GM15510 (cell line): ENCODE measurements around the gene GAS7.

Experiments used
- POLR2A ChIP-seq: IDR thresholded peaks from 3 replicates; pipeline ENCODE4 v1.6.1; 2011; ENCODE audit warnings: borderline replicate concordance; ENCODE audit not compliant: insufficient read length; ENCODE audit errors: extremely low read depth

GAS7 gene

DNA sequence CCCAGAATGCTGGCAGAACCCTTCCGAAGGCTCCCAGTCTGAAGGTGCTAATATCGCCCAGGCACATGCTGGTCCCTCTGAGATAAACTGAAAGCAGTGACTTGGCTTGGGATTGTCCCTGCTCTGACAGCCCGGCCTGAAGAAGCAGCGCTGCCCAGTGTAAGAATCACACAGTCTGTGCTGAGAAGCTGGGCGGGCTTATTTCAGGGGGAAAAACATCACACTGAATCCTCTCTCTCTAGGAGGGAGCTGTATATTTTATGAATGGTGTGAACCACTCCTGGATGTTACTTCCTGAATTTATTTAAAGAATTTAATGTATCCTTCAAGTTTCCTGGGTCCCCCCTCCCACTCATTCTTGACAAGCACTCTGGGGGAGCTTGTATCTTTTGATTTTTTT lies 36.3 kb downstream of the GAS7 start:
- no peak for TF ChIP-seq POLR2A

DNA sequence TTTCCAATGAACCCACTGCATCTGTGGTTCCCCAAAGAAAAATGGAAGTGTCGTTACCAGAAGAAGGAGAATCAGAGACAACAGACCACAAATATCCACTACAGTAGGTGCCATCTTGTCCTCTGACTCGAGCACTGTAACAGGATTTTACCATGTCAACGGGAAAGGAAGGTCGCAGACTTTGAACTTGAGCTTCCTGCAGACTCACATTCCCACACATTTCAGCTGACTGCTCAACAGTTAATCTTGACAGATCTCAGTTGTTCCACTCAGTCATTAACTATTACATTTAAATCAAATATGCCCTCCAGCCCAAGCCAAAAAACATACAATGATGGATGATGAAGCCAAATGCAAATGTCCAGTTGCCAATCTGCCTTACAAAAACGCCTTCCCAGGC lies 37.0 kb downstream of the GAS7 start:
- TF ChIP-seq POLR2A = no peak

DNA sequence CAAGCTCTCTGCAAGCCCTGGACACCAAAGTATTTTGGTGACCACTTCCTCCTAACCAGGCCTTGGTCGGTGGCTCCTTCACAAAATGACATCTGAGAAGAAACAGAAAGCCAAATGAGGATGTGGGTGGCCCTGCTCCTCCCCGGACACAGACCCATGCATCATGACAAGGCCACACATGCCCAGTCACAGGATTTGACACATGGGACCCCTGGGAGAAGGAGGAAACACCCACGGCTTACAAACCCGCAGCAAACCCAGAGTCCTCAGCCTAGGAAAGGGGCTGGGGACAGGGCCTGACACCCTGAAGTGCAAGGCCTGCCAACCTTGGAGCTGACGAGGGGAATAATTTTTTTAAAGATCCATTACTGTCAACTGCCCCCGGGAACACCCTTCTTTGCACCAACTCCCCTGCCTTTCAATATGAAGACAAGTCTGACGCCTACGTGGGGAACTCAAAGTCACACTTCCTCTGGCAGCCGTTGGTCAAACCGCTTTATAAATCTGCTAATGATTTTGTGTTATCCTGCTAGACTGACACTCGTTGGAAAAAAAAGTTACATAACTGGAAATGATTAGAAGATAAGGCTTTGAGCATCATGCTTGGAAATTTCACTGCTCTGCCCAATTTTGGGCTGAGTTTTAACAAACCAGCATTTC lies 41.3 kb downstream of the GAS7 start:
- peak; percentile 50 for TF ChIP-seq POLR2A

DNA sequence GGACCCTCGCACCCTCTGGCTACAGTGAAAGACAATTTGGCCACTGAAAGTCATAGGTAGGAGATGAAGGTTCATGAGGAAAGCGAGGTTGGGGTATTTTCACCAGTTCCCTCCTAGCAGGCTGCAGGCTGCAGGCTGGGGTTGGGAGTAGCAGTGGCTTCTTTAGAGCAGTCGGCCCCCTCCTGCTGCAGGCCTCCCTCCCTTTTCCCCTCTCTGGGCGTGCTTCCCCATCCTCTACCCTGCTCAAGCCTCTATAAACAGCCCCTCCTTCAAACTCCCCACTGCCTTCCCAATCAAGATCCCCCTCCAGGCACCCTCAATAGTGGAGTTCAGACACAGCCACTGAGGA lies 41.8 kb downstream of the GAS7 start:
- TF ChIP-seq POLR2A = no peak

DNA sequence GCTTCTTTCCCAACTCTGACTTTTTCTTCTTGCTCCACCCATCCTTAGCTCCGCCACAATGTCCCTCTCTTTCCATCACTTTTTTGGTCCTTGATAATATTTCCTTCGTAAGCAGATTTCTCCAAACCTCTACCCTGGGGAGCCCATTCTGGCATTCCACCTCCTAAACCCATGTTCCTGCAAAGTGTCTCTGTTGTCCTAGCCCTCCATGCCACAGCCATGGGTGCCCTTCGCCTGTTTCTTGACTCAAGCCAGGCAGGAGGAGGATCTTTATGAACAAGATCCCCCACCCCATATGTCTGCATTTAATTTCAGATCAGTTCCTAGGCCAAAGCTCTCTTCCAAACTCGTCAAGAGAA lies 42.4 kb downstream of the GAS7 start:
- no peak for TF ChIP-seq POLR2A

DNA sequence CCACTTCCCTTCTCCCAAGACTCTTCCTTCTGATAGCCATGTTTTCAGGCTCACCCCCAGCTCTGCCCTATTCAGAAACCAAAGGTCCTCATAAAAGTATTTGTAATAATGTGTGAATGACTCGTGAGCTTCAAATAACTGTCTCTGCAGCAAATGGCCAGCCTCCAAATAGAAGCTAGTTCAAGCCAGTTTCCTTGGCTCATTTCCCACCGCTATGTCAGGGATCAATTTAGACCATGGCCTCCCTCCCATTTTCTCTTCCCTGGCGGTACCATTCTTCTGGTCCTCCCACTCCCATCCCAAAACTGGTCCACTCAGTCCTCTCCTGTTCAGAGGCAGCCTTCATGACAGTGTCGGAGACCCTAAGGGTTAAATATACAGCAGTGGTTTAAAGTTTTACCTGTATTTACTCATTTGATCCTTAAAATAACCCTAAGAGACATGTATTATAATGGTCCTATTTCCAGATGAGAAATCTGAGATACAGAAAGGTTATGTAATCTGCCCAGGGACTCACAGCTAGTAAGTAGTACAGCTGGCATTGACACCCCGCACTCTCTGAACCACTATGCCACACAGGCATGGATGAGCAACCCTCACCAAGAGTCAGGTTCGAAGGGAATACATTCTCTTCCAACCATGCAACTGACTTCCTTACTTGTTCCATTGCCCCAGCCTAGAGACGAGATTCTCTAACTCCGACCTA lies 42.9 kb downstream of the GAS7 start:
- TF ChIP-seq POLR2A = no peak

DNA sequence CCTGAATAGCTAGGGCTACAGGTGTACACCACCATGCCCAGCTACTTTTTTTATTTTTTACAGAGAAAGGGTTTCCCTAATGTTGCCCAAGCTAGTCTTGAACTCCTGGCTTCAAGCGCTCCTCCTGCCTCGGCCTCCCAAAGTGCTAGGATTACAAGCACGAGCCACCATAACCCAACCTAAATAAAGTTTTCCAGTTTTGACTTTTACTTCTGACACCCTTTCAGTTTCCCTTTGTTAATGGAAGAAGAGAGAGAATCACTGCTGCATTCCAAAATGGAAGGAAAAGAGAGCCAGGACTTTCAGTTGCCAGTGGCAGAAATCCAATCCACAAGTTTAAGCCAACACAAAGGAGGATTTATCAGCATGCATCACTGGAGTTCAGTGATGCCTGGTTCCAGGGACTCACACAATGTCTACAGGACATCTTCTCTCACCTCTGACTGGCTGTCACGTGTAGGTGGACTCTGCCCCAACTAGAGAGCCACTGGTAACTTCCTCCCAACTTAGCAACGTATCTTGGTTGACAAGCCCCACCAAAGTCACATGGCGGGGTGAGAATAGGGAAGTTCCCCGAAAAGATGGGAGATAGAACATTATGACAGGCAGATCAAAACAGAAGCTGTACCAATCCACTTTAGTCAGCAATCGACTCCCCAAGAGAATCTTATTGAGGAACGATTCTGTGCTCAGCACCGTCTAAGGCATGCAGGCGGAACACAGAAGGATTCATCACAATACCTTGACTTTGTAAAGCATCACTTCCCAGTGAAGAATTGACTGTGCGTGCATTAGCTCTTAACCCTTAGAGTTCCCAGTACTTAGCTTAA lies 46.5 kb downstream of the GAS7 start:
- TF ChIP-seq POLR2A = no peak

DNA sequence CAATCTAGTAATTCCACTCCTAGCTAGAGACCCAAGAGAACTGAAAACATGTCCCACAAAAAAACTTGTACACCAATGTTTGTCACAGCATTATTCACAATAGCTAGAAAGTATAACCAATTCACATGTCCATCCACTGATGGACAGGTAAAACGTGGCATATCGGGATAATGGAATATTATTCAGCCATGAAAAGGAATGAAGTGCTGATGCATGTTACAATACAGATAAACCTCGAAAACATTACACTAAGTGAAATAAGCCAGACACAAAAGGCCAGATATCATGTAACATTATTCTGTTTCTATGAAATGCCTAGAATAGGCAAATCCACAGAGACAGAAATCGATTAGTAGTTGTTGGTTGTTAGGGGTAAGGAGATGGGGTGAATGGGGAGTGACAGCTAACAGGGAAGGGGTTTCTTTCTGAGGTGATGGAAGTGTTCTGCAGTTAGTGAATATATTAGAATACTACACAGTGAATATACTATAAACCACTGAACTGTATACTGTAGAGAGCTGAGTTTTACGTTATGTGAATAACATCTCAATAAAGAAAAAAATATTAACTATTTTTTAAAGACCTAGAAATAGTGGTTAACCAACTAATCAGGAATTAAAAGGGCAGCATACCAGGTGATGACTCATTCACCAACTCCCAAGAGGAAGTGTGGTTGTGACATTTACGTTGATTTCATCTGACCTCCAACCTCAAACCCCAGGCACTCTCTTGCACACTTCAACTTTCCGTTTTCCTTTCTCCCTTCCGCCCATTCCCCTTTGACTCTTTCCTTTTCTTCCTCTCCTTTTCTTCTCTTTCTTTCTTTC lies 48.6 kb downstream of the GAS7 start:
- no peak for TF ChIP-seq POLR2A

DNA sequence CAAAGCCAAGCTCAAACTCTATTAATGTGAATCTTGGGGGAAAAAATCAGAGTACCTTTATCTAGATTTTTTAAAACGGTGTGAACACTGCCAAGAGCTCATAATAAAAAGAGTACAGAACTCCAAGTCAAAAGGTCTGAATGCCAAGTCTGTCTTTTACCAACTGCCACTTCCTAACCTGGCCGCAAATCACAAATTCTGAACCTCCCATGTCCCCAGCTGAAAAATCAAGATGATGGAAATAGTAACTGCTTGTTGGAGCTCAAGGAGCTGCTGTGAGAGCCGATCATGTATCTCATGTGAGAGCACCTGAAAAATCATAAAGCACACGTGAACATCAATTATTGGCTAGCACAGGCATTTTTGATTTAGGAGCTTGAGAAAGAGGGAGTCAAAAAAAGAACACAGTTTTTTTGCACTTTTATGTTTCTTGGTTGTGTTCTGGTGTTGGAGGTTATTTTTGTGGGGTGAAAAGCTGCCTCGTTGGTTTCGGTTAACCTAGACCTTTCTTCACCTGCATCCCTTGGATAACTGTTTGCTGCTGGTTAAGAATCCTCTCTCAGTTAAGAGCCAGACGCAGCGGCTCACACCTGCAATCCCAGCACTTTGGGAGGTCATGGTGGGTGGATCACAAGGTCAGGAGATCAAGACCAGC lies 50.5 kb downstream of the GAS7 start:
- TF ChIP-seq POLR2A = no peak

DNA sequence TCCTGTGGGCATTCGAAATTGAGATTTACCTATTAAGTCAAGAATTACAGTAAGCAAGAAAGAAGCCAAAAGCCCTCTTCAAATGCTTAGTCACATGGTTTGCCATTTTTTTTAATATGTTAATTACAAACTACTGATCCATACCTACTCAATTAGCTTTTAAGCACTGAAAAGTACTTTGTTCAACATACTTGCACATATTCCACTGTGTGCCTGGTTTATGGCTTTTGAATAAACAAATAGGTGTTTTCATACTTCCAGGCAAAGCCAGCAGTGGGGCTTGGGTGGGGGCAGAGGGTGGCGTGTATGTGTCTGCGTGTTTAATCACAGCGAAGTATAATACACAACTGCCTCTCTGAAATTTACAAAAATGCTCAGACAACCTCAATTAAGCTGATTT lies 51.4 kb downstream of the GAS7 start:
- no peak for TF ChIP-seq POLR2A

DNA sequence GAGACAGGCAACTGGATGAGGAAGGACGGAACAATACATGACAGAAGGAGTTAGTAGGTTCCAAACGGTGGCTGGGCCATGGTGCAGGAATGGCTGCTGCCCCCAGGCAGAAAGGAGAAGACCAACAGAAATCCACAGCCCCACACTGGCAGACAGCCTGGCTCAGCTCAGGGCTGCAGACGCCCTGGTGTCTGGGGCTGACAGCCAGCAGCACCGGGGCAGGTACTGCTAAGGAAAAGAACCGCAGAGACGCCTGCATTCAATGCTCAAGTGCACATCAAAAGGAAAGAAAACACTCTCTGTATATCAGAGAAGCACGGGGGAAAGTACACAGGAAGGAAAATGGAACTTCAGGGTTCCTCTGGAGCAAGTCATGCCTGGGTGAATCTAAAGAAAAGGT lies 53.4 kb downstream of the GAS7 start:
- no peak for TF ChIP-seq POLR2A

DNA sequence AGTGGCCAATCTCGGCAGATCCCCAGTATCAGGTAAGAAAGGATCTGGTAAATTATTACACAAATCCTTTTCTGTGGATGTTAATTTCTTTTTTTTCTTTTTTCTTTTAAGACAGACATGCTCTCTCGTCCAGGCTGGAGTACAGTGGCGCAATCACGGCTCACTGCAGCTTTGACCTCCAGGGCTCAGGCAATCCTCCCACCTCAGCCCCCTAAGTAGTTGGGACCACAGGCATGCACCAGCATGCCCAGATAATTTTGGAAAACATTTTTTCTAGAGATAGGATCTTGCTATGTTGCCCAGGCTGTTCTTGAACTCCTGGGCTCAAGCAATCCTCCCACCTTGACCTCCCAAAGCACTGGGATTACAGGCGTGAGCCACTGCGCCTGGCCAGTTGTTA lies 54.0 kb downstream of the GAS7 start:
- no peak for TF ChIP-seq POLR2A

DNA sequence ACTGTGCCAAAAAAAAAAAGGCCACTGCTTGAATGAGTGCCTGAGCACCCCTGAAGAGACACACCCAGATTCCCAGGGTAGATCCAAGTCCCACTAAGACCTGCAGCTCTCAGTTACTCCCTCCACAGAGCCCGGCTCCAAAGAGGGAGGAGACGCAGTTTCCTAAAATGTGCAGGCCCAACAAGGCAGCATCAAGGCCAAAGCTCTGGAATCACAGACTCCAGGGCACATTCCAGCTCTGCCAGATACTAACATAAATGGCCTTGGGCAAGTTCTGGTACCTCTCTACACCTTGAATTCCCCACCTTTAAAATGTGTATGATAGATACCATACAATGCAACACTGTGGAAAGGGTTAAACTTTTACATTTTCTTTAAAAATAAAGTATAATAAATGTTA lies 57.0 kb downstream of the GAS7 start:
- no peak for TF ChIP-seq POLR2A

DNA sequence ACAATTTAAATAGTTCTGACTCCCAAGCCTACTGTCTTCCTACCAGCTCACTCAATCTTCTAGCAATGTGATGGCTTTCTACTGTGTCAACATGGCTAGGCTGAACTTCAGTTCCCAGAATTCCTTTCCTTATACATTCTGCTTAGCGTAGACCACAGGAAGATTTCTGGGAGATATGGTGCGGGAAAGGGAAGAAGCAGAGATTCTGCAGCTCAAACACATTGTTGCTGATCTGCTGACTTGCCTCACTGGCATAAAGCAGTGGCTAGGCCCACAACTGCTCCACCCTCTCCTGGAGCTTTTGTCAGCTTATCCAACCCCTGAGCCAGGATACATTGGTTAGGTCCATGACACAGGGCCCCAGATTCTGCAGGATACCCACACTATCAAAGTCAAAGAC lies 58.8 kb downstream of the GAS7 start:
- no peak for TF ChIP-seq POLR2A

DNA sequence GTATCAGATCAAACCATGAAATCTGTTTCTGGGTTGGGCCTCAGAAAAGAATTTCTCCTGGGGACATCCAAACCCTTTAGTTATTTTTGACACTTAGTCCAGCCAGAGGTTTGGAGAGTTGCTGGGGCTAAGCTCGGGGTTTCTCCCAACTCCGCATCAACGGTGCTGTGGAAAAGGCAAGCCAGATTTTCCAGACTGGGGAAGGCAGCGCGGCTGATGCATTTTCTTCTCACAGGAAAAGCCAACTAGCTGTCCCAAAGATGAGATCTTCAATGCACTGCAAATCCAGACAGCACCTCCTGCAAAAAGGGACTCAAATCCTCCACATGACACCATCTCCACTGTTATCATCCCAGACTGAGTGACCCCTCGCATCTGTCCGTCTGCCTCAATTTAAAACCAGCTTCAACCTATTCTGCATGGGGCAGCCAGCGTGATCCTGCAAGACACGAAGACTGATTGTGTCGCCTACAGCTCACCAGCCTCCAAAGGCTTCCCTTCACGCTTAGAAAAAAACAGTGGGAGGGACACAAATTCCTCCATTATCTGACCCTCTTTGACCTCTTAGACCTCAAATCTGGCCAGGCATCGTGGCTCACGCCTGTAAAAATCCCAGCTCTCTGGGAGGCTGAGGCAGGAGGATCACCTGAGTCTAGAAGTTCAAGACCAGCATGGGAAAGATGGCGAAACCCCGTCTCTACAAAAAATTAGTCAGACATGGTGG lies 62.0 kb downstream of the GAS7 start:
- TF ChIP-seq POLR2A = no peak
